Measurements from ENCODE around the gene NRBP1.

Gene NRBP1

DNA sequence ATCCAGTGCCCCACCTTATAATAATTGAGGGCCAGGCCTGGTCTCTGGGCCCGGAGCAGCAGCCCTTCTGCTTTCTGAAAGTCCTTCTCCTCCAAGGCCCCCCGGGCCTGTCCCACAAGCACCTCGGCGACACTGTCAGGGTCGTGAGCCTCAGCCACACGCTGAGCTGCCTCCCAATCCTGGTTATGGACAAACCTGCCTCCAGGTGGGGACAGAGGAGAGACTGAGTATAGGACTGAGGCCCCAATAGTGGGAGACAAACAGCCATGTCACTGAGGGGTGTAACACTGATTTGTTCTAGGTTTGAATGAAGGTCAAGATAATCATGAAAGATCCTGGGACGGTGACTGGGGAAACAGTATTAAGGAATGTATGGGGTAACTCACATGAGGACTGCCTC is 25.5 kb downstream of the NRBP1 start:
- H2AFZ ChIP-seq (ENCODE audit: low read depth, low read length, severe bottlenecking) = no peak overlapping the region
- no peaks in the 10 kb centered on the region for H3K9me3 ChIP-seq (ENCODE audit: insufficient read depth, low read length)
- no peak overlapping the region for H3K9ac ChIP-seq (ENCODE audit: low read length)
- no peaks in the 10 kb centered on the region for H3K27me3 ChIP-seq (ENCODE audit: low read length)
- TF ChIP-seq, protein P1, sequence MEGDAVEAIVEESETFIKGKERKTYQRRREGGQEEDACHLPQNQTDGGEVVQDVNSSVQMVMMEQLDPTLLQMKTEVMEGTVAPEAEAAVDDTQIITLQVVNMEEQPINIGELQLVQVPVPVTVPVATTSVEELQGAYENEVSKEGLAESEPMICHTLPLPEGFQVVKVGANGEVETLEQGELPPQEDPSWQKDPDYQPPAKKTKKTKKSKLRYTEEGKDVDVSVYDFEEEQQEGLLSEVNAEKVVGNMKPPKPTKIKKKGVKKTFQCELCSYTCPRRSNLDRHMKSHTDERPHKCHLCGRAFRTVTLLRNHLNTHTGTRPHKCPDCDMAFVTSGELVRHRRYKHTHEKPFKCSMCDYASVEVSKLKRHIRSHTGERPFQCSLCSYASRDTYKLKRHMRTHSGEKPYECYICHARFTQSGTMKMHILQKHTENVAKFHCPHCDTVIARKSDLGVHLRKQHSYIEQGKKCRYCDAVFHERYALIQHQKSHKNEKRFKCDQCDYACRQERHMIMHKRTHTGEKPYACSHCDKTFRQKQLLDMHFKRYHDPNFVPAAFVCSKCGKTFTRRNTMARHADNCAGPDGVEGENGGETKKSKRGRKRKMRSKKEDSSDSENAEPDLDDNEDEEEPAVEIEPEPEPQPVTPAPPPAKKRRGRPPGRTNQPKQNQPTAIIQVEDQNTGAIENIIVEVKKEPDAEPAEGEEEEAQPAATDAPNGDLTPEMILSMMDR (IDR thresholded peaks at IDR 0.05; ENCODE audit: insufficient read depth, low read length, poor library complexity, severe bottlenecking) = no peak
- no peak for TF ChIP-seq EZH2phosphoT487 (conservative IDR thresholded peaks at IDR 0.05; ENCODE audit: low read length)
- no peaks in the 10 kb centered on the region for H4K20me1 ChIP-seq (ENCODE audit: low read depth, low read length)
- no peak overlapping the region for H3K27ac ChIP-seq (ENCODE audit: low read depth, low read length)
- no peak overlapping the region for H3K4me2 ChIP-seq (ENCODE audit: low read depth, low read length, poor library complexity, severe bottlenecking)
- H3K79me2 ChIP-seq (ENCODE audit: insufficient read depth, low read length) = no peaks in the 10 kb centered on the region
- no peak overlapping the region for H3K4me3 ChIP-seq (ENCODE audit: insufficient read depth, low read length, poor library complexity, severe bottlenecking)
- H3K9me2 ChIP-seq (replicated peaks; ENCODE audit: insufficient read depth, low read length) = no peaks in the 10 kb centered on the region
- no peaks in the 10 kb centered on the region for H3K36me3 ChIP-seq (ENCODE audit: low read length)
- H3F3A ChIP-seq (ENCODE audit: insufficient read depth) = no peaks in the 10 kb centered on the region

DNA sequence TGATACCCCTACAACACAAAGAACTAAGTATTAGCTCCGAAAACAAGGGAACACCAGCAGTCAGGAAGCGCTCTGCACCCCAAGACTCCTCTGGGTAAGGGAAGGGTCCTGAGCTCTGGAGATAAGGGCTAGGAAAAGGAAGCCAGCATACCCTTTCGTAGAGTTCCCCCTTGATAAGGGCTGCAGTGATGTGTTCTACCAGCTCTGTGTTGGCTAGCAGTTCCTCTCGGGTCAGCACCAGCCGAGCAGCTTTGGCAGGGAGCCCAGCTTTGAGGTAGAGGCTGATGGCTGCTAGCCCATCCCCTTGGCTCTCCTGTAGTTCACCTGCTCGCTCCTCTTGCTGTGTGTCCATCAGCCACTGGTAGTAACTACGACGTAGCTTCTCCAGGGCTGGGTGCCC is 32.7 kb downstream of the NRBP1 start:
- TF ChIP-seq EZH2phosphoT487 (conservative IDR thresholded peaks at IDR 0.05; ENCODE audit: low read length) = no peak
- TF ChIP-seq, protein P1 (IDR thresholded peaks at IDR 0.05; ENCODE audit: insufficient read depth, low read length, poor library complexity, severe bottlenecking) = no peak
- Histone ChIP-seq H3K27ac (ENCODE audit: low read depth, low read length) (no peak overlapping the region), H3K9ac (ENCODE audit: low read length) (no peak overlapping the region), H3K79me2 (ENCODE audit: insufficient read depth, low read length) (no peaks in the 10 kb centered on the region), H3K9me3 (ENCODE audit: insufficient read depth, low read length) (no peaks in the 10 kb centered on the region), H3K9me2 (replicated peaks; ENCODE audit: insufficient read depth, low read length) (no peaks in the 10 kb centered on the region), H4K20me1 (ENCODE audit: low read depth, low read length) (no peaks in the 10 kb centered on the region), H3K27me3 (ENCODE audit: low read length) (no peaks in the 10 kb centered on the region), H3F3A (ENCODE audit: insufficient read depth) (no peaks in the 10 kb centered on the region), H2AFZ (ENCODE audit: low read depth, low read length, severe bottlenecking) (no peak overlapping the region), H3K4me3 (ENCODE audit: insufficient read depth, low read length, poor library complexity, severe bottlenecking) (no peak overlapping the region), H3K4me2 (ENCODE audit: low read depth, low read length, poor library complexity, severe bottlenecking) (no peak overlapping the region), H3K36me3 (ENCODE audit: low read length) (no peaks in the 10 kb centered on the region)

DNA sequence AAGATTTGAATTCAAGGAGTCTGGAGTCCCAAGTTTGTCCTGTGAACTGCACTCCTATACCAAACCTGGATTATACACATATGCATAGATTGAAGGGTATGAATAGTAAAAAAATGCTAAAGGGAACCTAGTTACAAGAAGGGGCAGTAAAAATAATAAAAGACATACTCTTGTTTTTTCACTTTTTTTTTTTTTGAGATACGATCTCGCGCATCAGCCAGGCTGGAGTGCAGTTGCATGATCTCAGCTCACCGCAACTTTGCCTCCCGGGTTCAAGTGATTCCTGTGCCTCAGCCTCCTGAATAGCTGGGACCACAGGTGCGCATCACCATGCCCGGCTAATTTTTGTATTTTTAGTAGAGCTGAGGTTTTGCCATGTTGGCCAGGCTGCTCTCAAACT is 36.0 kb downstream of the NRBP1 start:
- TF ChIP-seq, protein P1 (IDR thresholded peaks at IDR 0.05; ENCODE audit: insufficient read depth, low read length, poor library complexity, severe bottlenecking) = no peak
- no peak for TF ChIP-seq EZH2phosphoT487 (conservative IDR thresholded peaks at IDR 0.05; ENCODE audit: low read length)
- Histone ChIP-seq H3K4me3 (ENCODE audit: insufficient read depth, low read length, poor library complexity, severe bottlenecking) (no peak overlapping the region), H3K9me3 (ENCODE audit: insufficient read depth, low read length) (no peaks in the 10 kb centered on the region), H2AFZ (ENCODE audit: low read depth, low read length, severe bottlenecking) (no peak overlapping the region), H3K79me2 (ENCODE audit: insufficient read depth, low read length) (no peaks in the 10 kb centered on the region), H3K27me3 (ENCODE audit: low read length) (no peaks in the 10 kb centered on the region), H3K9me2 (replicated peaks; ENCODE audit: insufficient read depth, low read length) (no peaks in the 10 kb centered on the region), H3F3A (ENCODE audit: insufficient read depth) (no peaks in the 10 kb centered on the region), H3K36me3 (ENCODE audit: low read length) (no peaks in the 10 kb centered on the region), H3K27ac (ENCODE audit: low read depth, low read length) (no peak overlapping the region), H3K9ac (ENCODE audit: low read length) (no peak overlapping the region), H3K4me2 (ENCODE audit: low read depth, low read length, poor library complexity, severe bottlenecking) (no peak overlapping the region), H4K20me1 (ENCODE audit: low read depth, low read length) (no peaks in the 10 kb centered on the region)

Measured in SU-DHL-6 (cell line).